Adrenal gland (tissue), 5 donors: ENCODE measurements around the gene WWOX.

Source experiments
- POLR2A ChIP-seq, 2 donors: fragments of 450-650 bp; IDR thresholded peaks; one replicate each; pipeline ENCODE4 v1.6.1; 2017; ENCODE audit warnings: antibody characterized with exemption in 2 of 2, mild to moderate bottlenecking in 2 of 2, moderate library complexity in 1 of 2
- TF ChIP-seq, protein P1 (sequence below), 6 experiments: fragments of 450-650 bp in 4 of 6; fragments of 200-600 bp in 2 of 6; sonication (generic) in 1 of 6; IDR thresholded peaks; 1 replicate in 5 of 6; 2 replicates in 1 of 6; pipeline versions ENCODE4 v1.5.1 to v1.8.0; 2016 to 2021; ENCODE audit warnings: antibody characterized with exemption in 6 of 6, mild to moderate bottlenecking in 2 of 6, moderate library complexity in 1 of 6
- donor health status: DM: no; HTN: no; CAD: no.

DNA sequence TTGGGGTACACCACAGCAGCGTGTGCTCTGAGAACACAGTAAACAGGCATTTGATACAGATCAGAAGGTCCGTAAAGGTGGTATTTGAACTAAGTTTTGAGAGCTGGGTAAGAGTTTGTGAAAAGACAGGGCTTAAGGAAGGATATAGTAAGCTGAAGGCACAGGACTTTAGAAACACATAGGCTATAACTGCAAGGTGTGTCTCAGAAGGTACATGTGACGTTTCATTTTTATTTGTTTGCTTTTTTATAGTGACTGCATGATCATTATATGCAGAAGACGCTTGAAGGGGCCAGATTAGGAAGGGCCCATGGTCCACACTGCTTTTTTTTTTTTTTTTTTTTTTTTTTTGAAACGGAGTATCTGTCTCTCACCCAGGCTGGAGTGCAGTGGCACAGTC is 644.6 kb downstream of the WWOX start:
- TF ChIP-seq, protein P1, sequence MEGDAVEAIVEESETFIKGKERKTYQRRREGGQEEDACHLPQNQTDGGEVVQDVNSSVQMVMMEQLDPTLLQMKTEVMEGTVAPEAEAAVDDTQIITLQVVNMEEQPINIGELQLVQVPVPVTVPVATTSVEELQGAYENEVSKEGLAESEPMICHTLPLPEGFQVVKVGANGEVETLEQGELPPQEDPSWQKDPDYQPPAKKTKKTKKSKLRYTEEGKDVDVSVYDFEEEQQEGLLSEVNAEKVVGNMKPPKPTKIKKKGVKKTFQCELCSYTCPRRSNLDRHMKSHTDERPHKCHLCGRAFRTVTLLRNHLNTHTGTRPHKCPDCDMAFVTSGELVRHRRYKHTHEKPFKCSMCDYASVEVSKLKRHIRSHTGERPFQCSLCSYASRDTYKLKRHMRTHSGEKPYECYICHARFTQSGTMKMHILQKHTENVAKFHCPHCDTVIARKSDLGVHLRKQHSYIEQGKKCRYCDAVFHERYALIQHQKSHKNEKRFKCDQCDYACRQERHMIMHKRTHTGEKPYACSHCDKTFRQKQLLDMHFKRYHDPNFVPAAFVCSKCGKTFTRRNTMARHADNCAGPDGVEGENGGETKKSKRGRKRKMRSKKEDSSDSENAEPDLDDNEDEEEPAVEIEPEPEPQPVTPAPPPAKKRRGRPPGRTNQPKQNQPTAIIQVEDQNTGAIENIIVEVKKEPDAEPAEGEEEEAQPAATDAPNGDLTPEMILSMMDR (IDR thresholded peaks at IDR 0.05) = no peak
- no peak for TF ChIP-seq POLR2A (IDR thresholded peaks at IDR 0.05)
